ENCODE results near the gene RABEP2.
"Not testable (repeated sequence)": the region's sequence is repeated elsewhere in the genome, so short reads cannot be mapped to it uniquely, and the experiment has no call there.

The RABEP2 gene

DNA sequence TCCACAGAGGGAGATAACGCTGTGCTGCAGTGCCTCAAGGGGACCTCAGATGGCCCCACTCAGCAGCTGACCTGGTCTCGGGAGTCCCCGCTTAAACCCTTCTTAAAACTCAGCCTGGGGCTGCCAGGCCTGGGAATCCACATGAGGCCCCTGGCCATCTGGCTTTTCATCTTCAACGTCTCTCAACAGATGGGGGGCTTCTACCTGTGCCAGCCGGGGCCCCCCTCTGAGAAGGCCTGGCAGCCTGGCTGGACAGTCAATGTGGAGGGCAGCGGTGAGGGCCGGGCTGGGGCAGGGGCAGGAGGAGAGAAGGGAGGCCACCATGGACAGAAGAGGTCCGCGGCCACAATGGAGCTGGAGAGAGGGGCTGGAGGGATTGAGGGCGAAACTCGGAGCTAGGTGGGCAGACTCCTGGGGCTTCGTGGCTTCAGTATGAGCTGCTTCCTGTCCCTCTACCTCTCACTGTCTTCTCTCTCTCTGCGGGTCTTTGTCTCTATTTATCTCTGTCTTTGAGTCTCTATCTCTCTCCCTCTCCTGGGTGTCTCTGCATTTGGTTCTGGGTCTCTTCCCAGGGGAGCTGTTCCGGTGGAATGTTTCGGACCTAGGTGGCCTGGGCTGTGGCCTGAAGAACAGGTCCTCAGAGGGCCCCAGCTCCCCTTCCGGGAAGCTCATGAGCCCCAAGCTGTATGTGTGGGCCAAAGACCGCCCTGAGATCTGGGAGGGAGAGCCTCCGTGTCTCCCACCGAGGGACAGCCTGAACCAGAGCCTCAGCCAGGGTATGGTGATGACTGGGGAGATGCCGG, 7.5 kb upstream of the RABEP2 start:
- no peak for DNase-seq (ENCODE audit: low read depth)

DNA sequence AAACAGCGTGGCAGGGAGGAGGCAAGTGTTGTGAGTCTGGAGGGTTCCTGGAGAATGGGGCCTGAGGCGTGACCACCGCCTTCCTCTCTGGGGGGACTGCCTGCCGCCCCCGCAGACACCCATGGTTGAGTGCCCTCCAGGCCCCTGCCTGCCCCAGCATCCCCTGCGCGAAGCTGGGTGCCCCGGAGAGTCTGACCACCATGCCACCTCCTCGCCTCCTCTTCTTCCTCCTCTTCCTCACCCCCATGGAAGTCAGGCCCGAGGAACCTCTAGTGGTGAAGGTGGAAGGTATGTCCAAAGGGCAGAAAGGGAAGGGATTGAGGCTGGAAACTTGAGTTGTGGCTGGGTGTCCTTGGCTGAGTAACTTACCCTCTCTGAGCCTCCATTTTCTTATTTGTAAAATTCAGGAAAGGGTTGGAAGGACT, 6.8 kb upstream of the RABEP2 start, which contains the start of gene CD19:
TSS of gene CD19 (plus strand) at position 171 of the 425 bp plus-strand sequence. CDS start at position 201, 30 bp downstream.
- no peak for DNase-seq (ENCODE audit: low read depth)

DNA sequence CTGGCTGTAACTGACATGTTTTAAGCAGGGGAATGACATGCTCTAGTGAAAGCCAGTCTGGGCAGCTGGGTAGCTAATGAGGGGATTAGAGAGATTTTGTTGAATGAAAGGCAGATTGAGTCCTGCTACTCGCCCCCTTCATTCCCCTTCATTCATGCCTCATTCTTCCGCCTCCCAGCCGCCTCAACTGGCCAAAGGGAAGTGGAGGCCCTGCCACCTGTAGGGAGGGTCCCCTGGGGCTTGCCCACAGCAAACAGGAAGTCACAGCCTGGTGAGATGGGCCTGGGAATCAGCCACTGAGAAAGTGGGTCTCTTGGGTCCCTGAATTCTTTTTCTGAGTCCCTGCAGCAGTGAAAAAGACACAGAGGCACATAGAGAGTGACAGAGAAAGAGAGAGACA, 5.6 kb upstream of the RABEP2 start:
- no peak for DNase-seq (ENCODE audit: low read depth)

DNA sequence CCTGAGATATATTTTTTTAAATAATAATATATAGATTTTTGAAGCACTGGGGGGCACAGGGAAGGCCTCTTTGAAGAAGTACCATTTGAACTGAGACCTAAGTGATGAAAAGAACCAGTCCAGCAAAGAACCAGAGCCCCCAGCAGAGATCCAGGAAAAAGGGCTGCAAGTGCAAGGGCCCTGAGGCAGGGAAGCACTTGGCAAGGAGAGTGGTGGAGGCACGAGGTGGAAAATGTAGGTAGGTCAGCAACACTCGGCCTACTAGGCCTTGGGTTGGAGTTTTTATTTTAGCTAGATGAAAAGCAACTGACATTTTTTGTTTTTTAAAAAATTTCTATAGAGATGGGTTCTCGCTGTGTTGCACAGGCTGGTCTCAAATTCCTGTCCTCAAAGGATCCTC, 5.2 kb upstream of the RABEP2 start:
- DNase-seq (ENCODE audit: low read depth): no peak

DNA sequence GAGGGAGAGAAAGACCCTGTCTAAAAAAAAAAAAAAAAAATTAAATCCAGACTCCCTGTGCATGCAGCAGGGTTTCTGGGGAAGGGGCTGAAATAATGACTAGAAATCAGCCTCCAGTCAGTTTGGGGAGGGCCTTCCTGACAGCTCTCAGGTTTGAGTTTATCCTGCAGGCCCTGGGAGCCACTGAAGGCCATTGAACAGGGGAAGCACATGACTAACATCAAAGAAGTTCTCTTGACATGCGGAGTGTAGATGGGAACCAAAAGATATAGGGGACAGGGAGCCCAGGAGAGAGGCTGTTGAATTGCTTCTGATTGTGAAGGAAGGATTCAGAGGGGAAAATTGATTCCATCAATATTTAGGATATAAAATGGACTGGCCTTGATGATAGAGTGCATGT, 2.8 kb upstream of the RABEP2 start:
- DNase-seq (ENCODE audit: low read depth): no peak

DNA sequence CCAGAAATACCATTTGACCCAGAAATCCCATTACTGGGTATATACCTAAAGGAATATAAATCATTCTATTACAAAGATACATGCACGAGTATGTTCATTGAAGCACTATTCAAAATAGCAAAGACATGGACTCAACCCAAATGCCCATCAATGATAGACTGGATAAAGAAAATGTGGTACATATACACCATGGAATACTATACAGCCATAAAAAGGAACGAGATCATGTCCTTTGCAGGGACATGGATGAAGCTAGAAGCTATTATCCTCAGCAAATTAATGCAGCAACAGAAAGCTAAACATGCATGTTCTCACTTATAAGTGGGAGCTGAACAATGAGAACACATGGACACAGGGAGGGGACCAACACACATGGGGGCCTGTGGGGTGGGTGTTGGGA, 1.2 kb upstream of the RABEP2 start:
- not testable (repeated sequence) for DNase-seq (ENCODE audit: low read depth)

DNA sequence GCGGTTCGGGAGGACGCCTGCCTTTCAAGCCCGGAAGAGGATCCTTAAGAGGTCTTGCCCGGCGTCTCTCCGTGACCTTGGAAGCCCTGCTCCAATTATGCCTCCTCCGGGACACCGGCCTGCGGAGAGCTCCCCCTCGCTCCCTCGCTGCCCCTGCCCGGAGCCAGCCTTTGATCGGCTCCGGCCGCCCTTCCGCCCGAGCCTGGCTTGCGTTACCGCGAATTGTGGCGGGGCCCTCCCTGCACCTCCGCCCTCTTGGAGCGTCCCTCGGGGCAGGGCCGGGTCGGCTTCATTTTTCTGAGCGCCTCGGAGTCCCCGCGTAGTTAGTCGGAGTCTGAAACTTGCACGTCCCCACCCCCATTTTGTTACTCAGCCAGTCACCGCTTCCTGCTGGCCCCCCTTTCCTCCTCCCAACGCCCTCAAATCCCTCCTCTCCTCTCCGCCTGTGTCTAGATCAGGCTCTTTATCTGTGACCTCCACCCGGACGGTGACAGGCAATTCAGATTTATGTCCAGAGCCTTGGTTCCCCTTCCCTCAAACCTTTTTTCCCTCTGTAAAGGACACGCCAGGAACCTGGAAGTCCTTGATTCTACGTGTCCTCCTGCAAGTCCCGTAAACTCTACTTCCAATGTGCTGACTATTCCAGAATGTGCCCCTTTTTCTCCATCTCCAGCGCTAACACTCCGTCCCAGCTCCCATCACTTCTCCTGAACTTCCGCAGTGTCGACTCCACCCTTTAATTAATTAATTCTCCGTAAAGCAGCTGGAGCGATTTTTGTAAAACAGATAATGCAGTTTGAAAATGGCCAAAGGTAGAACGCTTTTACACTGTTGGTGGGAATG, 569 bp upstream of the RABEP2 start:
- peak; percentile 69 for DNase-seq (ENCODE audit: low read depth)

DNA sequence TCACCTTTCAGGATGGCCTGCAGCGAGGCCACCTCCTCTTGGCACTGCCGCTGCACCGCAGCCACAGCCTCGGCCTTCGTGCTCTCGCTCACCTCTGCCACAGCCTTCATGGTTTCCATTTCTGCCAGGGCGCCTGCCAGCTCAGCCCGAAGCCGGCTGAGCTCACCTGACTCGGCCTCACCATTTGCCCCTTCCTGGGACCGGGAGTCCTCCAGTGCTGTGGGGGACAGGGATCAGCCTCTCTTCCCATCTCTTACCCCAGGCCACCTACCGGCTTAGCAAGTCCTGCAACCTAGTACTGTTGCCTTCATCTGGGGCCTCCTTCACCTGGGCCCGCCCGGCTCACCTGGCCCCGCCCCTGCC, 658 bp downstream of the RABEP2 start:
- DNase-seq (ENCODE audit: low read depth): no peak

DNA sequence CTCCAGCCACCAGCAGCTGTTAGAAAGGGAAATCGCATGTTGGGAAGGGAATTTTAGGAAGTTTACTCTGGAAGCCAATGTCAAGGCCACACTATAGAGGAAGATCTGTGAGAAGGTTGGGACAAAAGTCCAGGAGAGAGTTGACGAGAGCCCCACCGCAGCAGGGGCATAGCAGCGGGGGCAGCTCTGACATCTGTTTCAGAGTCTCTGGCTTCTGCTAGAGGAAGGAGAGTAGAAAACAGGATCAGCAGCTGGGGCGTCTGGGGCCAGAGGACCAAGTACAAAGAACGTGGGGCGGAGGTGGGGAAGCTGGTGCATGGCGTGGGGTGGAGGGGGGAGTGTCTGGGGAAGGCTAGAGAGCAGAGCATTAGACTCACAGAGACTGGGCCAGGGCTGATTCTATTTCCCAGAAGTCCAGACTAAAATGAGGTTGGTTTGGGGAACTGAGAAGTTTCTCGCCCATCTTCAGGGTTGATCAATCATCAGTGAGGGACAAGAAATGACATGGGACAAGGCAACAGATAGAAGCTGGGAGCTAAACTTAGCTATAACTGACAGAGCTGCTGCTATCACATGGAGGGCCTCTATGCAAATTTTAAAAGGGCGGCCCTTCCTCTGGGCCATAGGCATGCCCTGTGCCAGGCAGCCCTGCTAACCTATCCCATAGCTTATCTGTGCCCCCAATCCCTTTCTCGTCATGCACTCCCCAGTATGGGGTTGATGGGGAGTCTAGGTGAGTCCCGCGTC, 1.2 kb downstream of the RABEP2 start:
- DNase-seq (ENCODE audit: low read depth): no peak

DNA sequence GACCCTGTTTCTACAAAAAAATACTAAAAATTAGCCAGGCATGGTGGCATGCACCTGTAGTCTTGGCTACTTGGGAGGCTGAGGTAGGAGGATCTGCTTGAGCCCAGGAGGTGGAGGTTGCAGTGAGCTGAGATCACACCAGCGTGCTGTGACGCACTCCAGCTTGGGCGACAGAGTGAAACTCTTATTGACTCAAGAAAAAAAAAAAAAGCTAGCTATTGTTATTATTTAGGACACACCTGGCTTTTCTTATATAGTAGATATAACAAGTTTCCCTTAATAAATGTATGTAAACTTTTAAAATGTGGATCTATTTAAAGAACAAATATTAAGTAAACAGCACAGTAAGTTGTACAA, 1.8 kb downstream of the RABEP2 start:
- no peak for DNase-seq (ENCODE audit: low read depth)

DNA sequence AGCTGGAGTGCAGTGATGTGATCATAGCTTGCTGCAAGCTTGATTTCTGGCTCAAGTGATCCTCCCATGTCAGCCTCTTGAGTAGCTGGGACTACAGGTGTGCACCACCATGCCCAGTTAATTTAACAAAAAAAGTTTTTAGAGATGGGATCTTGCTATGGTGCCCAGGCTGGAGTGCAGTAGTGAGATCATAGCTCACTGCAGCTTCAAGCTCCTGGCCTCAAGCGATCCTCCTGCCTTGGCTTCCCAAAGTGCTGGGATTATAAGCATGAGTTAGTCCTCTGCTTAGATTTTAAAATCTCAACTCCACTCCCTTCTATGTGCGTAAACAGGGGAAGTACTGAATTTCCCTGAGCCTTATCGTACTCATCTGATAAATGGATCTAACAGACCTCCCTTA, 6.3 kb downstream of the RABEP2 start:
- DNase-seq (ENCODE audit: low read depth): no peak

DNA sequence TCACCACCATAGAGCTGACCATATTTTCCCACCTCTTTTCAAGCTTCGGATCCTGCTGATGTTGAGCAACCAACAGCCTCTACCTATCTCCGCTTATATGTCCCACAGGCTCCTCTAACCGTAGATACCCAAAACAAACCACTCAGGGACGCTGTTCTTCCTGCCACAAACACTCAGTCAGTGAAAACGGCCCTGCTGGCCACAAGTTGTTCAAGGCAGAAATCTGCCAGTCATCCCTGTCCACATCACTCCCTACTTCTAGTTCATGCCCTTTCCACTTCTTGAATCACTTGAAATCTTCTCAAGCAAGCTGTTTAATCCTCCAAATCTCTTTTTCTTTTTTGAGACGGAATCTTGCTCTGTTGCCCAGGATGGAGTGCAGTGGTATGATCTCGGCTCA, 7.9 kb downstream of the RABEP2 start:
- no peak for DNase-seq (ENCODE audit: low read depth)

DNA sequence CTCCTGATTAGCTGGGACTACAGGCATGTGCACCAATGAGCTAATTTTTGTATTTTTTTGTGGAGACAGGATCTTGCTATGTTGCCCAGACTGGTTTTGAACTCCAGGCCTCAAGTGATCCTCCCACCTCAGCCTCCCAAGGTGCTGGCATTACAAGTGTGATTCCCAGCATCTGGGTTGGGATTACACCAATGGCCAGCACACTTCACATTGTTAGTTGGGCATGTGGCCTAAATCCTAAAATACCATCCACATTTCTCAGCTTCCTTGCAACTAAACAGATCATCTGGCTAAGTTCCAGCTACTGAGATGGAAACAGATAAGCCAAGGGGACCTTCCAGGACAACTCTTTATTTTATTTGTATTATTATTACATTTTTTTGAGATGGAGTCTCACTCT, 9.9 kb downstream of the RABEP2 start:
- DNase-seq (ENCODE audit: low read depth): no peak

DNA sequence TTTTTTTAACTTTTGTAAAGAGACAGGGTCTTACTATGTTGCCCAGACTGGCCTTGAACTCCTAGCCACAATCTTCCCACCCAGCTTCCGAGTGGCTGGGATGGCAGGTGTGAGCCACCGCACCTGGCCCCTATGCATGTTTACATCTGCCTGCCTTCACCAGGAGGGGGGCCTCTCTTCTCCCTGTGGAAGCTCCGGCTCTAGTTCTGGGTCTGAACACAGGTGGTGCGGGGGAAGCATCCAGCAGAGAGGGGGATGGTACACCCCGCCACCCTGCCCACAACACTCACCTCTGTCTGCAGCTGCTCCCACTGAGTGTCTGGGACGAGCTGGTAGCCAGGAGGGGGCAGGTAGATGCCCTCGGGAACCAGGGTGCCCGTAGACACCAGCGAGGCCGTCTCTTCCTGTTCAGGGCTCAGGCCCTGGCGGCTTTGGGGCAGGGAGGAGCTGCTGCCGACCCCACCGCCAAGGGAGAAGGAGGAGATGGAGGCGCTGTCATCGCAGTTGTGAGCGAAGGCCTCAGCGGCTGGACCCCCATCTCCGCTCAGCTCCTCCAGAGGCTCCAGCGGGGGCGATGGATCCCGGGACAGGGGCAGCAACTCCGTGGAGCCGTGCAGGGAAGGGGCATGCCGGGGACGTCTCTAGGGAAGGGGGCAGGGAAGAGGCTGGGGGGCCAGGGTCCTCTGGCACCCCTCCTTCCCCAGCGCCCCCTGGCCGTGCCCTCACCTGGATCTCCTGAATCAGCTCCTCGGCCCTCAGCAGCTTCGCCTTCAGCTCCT, 10.9 kb downstream of the RABEP2 start:
- no peak for DNase-seq (ENCODE audit: low read depth)

DNA sequence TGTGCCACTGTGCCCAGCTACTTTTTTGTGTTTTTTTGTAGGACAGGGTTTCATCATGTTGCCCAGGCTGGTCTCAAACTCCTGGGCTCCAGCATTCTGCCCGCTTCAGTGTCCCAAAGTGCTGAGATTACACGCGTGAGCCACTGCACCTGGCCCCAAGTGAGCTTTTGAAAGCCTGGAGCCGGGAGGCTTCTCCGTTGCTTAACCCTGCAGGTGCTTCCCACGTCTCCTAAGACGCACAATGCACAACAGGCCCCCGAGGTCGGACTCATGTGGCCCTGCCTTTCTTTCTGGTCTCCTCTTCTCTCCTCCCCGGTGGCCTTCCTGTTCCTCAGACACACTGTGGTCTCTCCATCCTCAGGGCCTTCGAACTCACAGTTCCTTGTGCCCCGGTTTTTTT, 12.5 kb downstream of the RABEP2 start:
- no peak for DNase-seq (ENCODE audit: low read depth)

DNA sequence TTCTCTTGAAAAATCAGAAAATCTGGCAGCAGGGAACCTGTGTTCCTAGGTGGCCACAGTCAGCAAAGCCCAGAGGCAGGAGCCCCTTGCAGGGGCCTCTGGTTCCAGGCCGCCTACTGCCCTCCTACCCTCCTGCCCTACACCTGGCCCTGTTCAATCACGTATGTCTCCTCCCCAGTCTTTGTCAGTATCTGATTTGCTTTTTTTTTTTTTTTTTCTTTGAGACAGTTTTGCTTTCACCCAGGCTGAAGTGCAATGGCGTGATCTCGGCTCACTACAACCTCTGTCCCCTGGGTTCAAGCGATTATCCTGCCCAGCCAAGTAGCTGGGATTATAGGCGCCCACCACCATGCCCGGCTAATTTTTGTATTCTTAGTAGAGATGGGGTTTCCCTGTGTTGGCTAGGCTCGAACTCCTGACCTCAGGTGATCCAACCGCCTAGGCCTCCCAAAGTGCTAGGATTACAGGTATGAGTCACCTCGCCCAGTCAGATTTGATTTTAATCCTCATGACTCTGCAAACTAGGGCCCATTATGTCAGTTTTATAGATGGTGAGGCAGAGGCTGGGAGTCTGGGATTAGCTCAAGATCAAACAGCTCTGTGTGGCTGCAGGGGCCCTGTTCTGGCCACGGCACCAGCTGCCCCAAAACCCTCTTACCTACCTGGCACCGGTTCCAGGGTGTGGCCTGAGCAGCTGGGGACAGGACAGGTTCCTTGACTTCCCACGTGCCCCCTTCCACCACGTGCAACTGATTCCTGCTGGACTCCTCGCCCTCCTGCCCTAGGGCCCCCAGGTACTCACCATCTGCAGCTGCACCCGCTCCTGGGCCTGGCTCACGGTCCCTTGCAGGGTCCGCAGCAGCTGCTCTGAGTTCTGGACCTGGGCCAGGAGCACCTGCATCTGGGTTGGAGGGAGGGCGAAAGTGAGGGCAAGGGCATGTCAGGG, 14.7 kb downstream of the RABEP2 start:
- no peak for DNase-seq (ENCODE audit: low read depth)

DNA sequence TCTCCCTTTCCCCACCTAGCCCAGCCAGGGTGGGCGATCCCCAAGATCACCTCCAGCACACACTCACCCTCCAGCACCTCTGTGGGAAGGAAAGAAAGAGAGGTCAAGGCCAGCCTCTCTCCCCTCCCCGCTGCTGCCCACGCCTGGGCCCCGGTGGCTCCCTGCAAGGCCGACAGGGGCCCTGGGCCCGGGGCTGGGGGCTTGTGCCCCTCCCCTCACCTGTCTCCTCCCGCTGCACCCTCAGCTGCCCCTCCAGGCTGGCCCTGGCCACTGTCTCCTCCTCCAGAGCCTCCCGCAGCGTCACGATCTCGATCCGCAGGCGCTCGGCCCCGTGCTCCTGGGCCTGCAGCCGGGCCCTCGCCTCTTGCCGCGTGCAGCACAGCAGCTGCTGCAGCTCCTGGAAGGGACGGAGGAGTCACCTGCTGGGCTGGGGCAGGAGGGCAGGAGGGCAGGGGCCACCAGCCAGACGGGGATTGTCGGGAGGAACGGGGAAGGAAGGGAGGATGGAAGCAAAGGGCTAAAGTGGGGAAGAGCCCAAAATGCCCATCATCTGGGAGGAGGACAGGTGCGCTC, 19.2 kb downstream of the RABEP2 start:
- no peak for DNase-seq (ENCODE audit: low read depth)

DNA sequence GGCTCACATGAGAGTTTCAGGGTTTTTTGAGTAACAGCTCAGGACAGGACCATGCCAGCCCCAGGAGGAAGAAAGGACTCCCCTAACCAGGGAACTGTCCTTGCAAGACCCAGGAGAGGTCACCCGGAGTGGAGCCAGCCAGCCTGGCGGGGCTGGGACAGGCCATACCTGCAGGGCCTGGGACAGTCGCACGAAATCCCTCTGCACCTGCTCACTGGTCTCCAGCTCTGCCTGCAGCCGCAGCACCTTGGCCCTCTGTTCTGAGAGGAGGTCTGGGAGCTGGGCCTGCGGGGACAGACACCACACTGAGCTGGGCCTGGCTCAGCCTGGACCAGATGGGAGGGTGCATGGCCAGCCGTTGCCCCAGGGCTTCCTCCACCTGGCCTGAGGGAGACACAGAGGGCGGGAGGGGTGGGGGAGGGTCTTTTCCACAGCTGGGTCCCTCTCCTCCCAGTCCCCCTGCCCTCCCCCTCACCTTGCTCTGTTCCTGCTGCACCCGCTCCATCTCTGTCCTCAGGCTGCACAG, 19.7 kb downstream of the RABEP2 start:
- no peak for DNase-seq (ENCODE audit: low read depth)

DNA sequence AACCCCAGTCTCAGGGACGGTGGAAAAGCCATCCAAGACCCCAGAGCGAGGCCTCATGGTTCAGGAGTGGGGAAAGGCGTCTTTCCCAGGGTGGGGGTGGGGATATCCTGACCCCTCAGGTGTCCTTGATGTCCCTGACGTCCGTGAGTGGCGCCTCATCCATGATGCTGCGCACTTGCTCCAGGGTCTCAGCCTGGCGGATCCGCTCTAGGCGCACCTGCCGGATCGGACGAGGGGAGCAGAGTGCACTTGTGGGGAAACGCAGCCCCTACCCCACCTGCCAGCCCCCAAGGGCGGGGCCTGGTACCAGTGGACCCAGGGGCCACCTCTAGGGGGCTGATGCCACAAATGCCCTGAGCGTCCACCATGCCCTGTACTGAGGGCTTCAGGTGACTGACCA, 20.2 kb downstream of the RABEP2 start:
- DNase-seq (ENCODE audit: low read depth): no peak

DNA sequence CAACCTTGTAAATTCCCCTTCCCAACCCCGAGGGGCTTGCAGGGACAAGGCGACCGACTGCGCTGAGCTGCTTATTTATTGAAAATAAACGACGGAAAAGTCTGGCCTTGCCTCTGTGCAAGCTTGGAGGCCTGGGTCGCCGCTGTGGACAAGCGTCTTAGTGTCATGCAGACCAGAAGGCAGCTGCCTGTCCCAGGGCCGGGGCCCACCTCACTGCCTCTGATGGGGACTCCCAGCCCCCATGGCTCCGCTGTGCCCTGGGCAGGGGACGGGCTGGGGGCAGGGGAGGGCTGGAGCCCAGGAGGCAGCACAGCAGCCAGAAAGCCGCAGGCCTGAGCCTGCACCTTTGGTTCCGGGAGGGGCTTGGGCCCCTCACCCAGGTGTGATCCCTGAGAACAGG, 20.7 kb downstream of the RABEP2 start:
- no peak for DNase-seq (ENCODE audit: low read depth)

Measured in T-helper 22 cell (primary cell).